H9 (cell line): Measurements from ENCODE around the gene FADS1. TPM values are rescaled to one million over a fixed set of nuclear protein-coding genes. Genes with fewer than 3 reads are reported as not detected.

Experiments
- DNase-seq: peaks from one replicate; pipeline ENCODE4 v3.0.0-alpha.2; 2017
- H2AFZ ChIP-seq: one replicate; pipeline ENCODE4 v1.6.1; 2013; ENCODE audit warnings: mild to moderate bottlenecking, low read length, control low read depth, moderate library complexity
- H2AK5ac ChIP-seq: 2 replicates; pipeline ENCODE4 v1.6.1; 2013; ENCODE audit warnings: low read length, control low read depth, mixed read lengths; ENCODE audit not compliant: insufficient read length
- H2BK120ac ChIP-seq: one replicate; pipeline ENCODE4 v1.6.1; 2013; ENCODE audit warnings: low read depth, mild to moderate bottlenecking, low read length, control low read depth, inconsistent platforms; ENCODE audit not compliant: poor library complexity, severe bottlenecking
- H2BK12ac ChIP-seq: 2 replicates; pipeline ENCODE4 v1.6.1; 2013; ENCODE audit warnings: low read length, control low read depth, mixed read lengths, low read depth; ENCODE audit not compliant: insufficient read length
- H2BK15ac ChIP-seq: 2 replicates; pipeline ENCODE4 v1.6.1; 2013; ENCODE audit warnings: low read depth, low read length, control low read depth
- H2BK20ac ChIP-seq: one replicate; pipeline ENCODE4 v1.6.1; 2013; ENCODE audit warnings: low read depth, mild to moderate bottlenecking, low read length, control low read depth, inconsistent platforms; ENCODE audit not compliant: poor library complexity, severe bottlenecking
- H2BK5ac ChIP-seq: 2 replicates; pipeline ENCODE4 v1.6.1; 2013; ENCODE audit warnings: low read length, control low read depth, mixed read lengths; ENCODE audit not compliant: insufficient read length
- H3K14ac ChIP-seq: 2 replicates; pipeline ENCODE4 v1.6.1; 2013; ENCODE audit warnings: low read length, control low read depth; ENCODE audit not compliant: insufficient read depth
- H3K18ac ChIP-seq: 2 replicates; pipeline ENCODE4 v1.6.1; 2013; ENCODE audit warnings: low read depth, mild to moderate bottlenecking, mixed read lengths, low read length, control low read depth; ENCODE audit not compliant: insufficient read length
- H3K23ac ChIP-seq: 2 replicates; pipeline ENCODE4 v1.6.1; 2013; ENCODE audit warnings: low read length, control low read depth, mixed read lengths, low read depth; ENCODE audit not compliant: insufficient read length
- H3K23me2 ChIP-seq: 2 replicates; pipeline ENCODE4 v1.6.1; 2013; ENCODE audit warnings: low read depth, mild to moderate bottlenecking, mixed read lengths, low read length, control low read depth; ENCODE audit not compliant: insufficient read length, poor library complexity, severe bottlenecking
- H3K27ac ChIP-seq: 2 replicates; pipeline ENCODE4 v1.5.1; 2013; ENCODE audit warnings: low read length, control low read depth, mixed read lengths, low read depth; ENCODE audit not compliant: insufficient read length
- H3K27me3 ChIP-seq: 2 replicates; pipeline ENCODE4 v1.6.1; 2013; ENCODE audit warnings: low read length, control low read depth, inconsistent platforms; ENCODE audit not compliant: insufficient read depth
- H3K4ac ChIP-seq: 2 replicates; pipeline ENCODE4 v1.6.1; 2013; ENCODE audit warnings: low read depth, mild to moderate bottlenecking, control low read depth, inconsistent platforms, low read length, moderate library complexity
- H3K4me1 ChIP-seq: 2 replicates; pipeline ENCODE4 v1.6.1; 2013; ENCODE audit warnings: low read length, control low read depth, inconsistent platforms; ENCODE audit not compliant: insufficient read depth
- H3K4me2 ChIP-seq: 2 replicates; pipeline ENCODE4 v1.6.1; 2013; ENCODE audit warnings: low read length, control low read depth, mixed read lengths; ENCODE audit not compliant: insufficient read length, insufficient read depth
- H3K56ac ChIP-seq: 2 replicates; pipeline ENCODE4 v1.6.1; 2013; ENCODE audit warnings: low read depth, mild to moderate bottlenecking, mixed read lengths, low read length, control low read depth; ENCODE audit not compliant: insufficient read length
- H3K79me1 ChIP-seq: 2 replicates; pipeline ENCODE4 v1.6.1; 2013; ENCODE audit warnings: low read depth, mild to moderate bottlenecking, moderate library complexity, low read length, control low read depth, inconsistent platforms; ENCODE audit not compliant: insufficient read depth, poor library complexity, severe bottlenecking
- H3K79me2 ChIP-seq: 2 replicates; pipeline ENCODE4 v1.6.1; 2013; ENCODE audit warnings: low read length, control low read depth, inconsistent platforms; ENCODE audit not compliant: insufficient read depth
- H3K9ac ChIP-seq: 2 replicates; pipeline ENCODE4 v1.6.1; 2013; ENCODE audit warnings: low read length, control low read depth, mixed read lengths; ENCODE audit not compliant: insufficient read length; ENCODE audit errors: extremely low read depth
- H3K9me3 ChIP-seq: one replicate; pipeline ENCODE4 v1.6.1; 2013; ENCODE audit warnings: low read depth, low read length, inconsistent platforms; ENCODE audit not compliant: control insufficient read depth
- H3T11ph ChIP-seq: one replicate; pipeline ENCODE4 v1.6.1; 2013; ENCODE audit warnings: mild to moderate bottlenecking, low read length, control low read depth, inconsistent platforms
- H4K20me1 ChIP-seq: one replicate; pipeline ENCODE4 v1.6.1; 2013; ENCODE audit not compliant: control insufficient read depth, insufficient read length, insufficient read depth
- H4K5ac ChIP-seq: 2 replicates; pipeline ENCODE4 v1.6.1; 2013; ENCODE audit warnings: low read depth, mild to moderate bottlenecking, mixed read lengths, low read length, control low read depth; ENCODE audit not compliant: insufficient read length
- H4K8ac ChIP-seq: replicated peaks from 2 replicates; pipeline ENCODE4 v1.6.1; 2013; ENCODE audit warnings: low read length, control low read depth, mixed read lengths, low read depth; ENCODE audit not compliant: insufficient read length
- H4K91ac ChIP-seq: 2 replicates; pipeline ENCODE4 v1.6.1; 2013; ENCODE audit warnings: low read depth, mild to moderate bottlenecking, moderate library complexity, mixed read lengths, low read length, control low read depth; ENCODE audit not compliant: insufficient read length
- H3K27ac Mint-ChIP-seq, 3 experiments: 2 replicates in 2 of 3; 3 replicates in 1 of 3; pipeline ENCODE4 v1.8.0; 2020 to 2021; ENCODE audit warnings: mixed read lengths in 3 of 3, mild to moderate bottlenecking in 1 of 3, moderate library complexity in 1 of 3
- H3K27me3 Mint-ChIP-seq: 2 replicates; pipeline ENCODE4 v1.8.0; 2021; ENCODE audit warnings: low read depth, mild to moderate bottlenecking, moderate library complexity, mixed read lengths
- H3K36me3 Mint-ChIP-seq, 3 experiments: 2 replicates in 2 of 3; 3 replicates in 1 of 3; pipeline ENCODE4 v1.8.0; 2020 to 2021; ENCODE audit warnings: low read depth in 3 of 3, mixed read lengths in 3 of 3; ENCODE audit not compliant: insufficient read depth in 1 of 3
- H3K4me1 Mint-ChIP-seq, 2 experiments: 2 replicates each; pipeline ENCODE4 v1.8.0; 2020; ENCODE audit warnings: mixed read lengths in 2 of 2
- H3K4me3 Mint-ChIP-seq, 2 experiments: 2 replicates in 1 of 2; 3 replicates in 1 of 2; pipeline ENCODE4 v1.8.0; 2020 to 2021; ENCODE audit warnings: mild to moderate bottlenecking in 2 of 2, mixed read lengths in 2 of 2, moderate library complexity in 1 of 2
- H3K9me3 Mint-ChIP-seq, 2 experiments: 2 replicates in 1 of 2; 3 replicates in 1 of 2; pipeline ENCODE4 v1.8.0; 2020; ENCODE audit warnings: mild to moderate bottlenecking in 2 of 2, mixed read lengths in 2 of 2, moderate library complexity in 1 of 2
- WGBS: extraction: QIAGEN DNeasy Blood & Tissue Kit; methylation state at CpG from one replicate; pipeline ENCODE4 v1.1.7; 2013; ENCODE audit warnings: missing lambda C conversion rate, low lambda C conversion rate, mixed read lengths; ENCODE audit not compliant: insufficient read length; ENCODE audit errors: extremely low coverage; 5-methylcytosine and 5-hydroxymethylcytosine counted together
- total RNA-seq: library from RNA; stranded (reverse); gene quantifications from 2 replicates; pipeline ENCODE4 v1.2.1, GENCODE V29; 2021
- TF ChIP-seq, protein P1 (sequence below): fragments of 200-600 bp; sonication (generic); conservative IDR thresholded peaks from 3 replicates; pipeline ENCODE4 v1.8.0; 2021; ENCODE audit warnings: antibody characterized with exemption, mild to moderate bottlenecking

FADS1 gene
- total RNA-seq, 1 experiment from 2014 or later = 125 TPM

DNA sequence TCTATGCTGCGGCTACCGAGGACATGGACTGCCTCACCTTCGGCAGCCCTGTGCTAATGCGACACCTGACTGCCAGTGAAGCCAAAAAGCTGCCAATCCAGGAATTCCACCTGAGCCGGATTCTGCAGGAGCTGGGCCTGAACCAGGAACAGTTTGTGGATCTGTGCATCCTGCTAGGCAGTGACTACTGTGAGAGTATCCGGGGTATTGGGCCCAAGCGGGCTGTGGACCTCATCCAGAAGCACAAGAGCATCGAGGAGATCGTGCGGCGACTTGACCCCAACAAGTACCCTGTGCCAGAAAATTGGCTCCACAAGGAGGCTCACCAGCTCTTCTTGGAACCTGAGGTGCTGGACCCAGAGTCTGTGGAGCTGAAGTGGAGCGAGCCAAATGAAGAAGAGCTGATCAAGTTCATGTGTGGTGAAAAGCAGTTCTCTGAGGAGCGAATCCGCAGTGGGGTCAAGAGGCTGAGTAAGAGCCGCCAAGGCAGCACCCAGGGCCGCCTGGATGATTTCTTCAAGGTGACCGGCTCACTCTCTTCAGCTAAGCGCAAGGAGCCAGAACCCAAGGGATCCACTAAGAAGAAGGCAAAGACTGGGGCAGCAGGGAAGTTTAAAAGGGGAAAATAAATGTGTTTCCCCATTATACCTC, 20.8 kb downstream of the FADS1 start:
- no peak overlapping the region for H3K4ac ChIP-seq
- H4K8ac ChIP-seq = no peak overlapping the region
- H3K23ac ChIP-seq = no peak overlapping the region
- no peak overlapping the region for H2BK120ac ChIP-seq
- peaks cover 5% of the 10 kb centered on the region for H3K79me1 ChIP-seq
- H3K4me3 Mint-ChIP-seq = no peak overlapping the region
- H4K20me1 ChIP-seq = no peaks in the 10 kb centered on the region
- no peak overlapping the region for H4K5ac ChIP-seq
- no peaks in the 10 kb centered on the region for H3K27me3 ChIP-seq
- H2AFZ ChIP-seq = no peak overlapping the region
- H3K9me3 Mint-ChIP-seq = no peaks in the 10 kb centered on the region
- H2BK20ac ChIP-seq = no peak overlapping the region
- TF ChIP-seq, protein P1, sequence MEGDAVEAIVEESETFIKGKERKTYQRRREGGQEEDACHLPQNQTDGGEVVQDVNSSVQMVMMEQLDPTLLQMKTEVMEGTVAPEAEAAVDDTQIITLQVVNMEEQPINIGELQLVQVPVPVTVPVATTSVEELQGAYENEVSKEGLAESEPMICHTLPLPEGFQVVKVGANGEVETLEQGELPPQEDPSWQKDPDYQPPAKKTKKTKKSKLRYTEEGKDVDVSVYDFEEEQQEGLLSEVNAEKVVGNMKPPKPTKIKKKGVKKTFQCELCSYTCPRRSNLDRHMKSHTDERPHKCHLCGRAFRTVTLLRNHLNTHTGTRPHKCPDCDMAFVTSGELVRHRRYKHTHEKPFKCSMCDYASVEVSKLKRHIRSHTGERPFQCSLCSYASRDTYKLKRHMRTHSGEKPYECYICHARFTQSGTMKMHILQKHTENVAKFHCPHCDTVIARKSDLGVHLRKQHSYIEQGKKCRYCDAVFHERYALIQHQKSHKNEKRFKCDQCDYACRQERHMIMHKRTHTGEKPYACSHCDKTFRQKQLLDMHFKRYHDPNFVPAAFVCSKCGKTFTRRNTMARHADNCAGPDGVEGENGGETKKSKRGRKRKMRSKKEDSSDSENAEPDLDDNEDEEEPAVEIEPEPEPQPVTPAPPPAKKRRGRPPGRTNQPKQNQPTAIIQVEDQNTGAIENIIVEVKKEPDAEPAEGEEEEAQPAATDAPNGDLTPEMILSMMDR = no peak
- H2AK5ac ChIP-seq = no peak overlapping the region
- peak overlapping the region in 1 of 3 experiments; percentile 86; a peak in 3 of 7 replicates for H3K27ac Mint-ChIP-seq
- H3K4me1 Mint-ChIP-seq = peaks cover 24 to 30% of the 10 kb centered on the region in 2 experiments
- no peak overlapping the region for H3K9ac ChIP-seq
- DNase-seq = no peak
- no peaks in the 10 kb centered on the region for H3K4me1 ChIP-seq
- H3T11ph ChIP-seq = no peak overlapping the region
- no peak overlapping the region for H3K27ac ChIP-seq
- no peak overlapping the region for H4K91ac ChIP-seq
- no peak overlapping the region for H2BK12ac ChIP-seq
- H3K9me3 ChIP-seq = no peaks in the 10 kb centered on the region
- no CpG with 5 or more reads among the region's 18 CpGs for WGBS
- no peak overlapping the region for H3K18ac ChIP-seq
- H2BK15ac ChIP-seq = no peak overlapping the region
- H2BK5ac ChIP-seq = no peak overlapping the region
- peaks cover 3% of the 10 kb centered on the region for H3K23me2 ChIP-seq
- no peaks in the 10 kb centered on the region; the same call in 1 of the 2 replicates for H3K27me3 Mint-ChIP-seq
- H3K56ac ChIP-seq = no peak overlapping the region
- peaks cover 16% of the 10 kb centered on the region; the same call in 1 of the 2 replicates for H3K79me2 ChIP-seq
- peaks cover 22 to 61% (median 48%) of the 10 kb centered on the region in 3 experiments for H3K36me3 Mint-ChIP-seq
- no peak overlapping the region for H3K14ac ChIP-seq
- no peak overlapping the region for H3K4me2 ChIP-seq
